Parathyroid adenoma (tissue), 2 donors: Measurements from ENCODE around the gene RTN4RL2.

ENCODE experiments used
- H2AFZ ChIP-seq: fragments of 300-600 bp; sonication (generic); one replicate; pipeline ENCODE4 v1.7.0; 2017; ENCODE audit warnings: antibody characterized with exemption, mild to moderate bottlenecking
- H3K27ac ChIP-seq: fragments of 300-600 bp; sonication (generic); one replicate; pipeline ENCODE4 v1.7.0; 2017
- H3K27me3 ChIP-seq: fragments of 300-600 bp; sonication (generic); one replicate; pipeline ENCODE4 v1.7.0; 2017; ENCODE audit warnings: low read length; ENCODE audit not compliant: control insufficient read depth, insufficient read depth
- H3K36me3 ChIP-seq: fragments of 300-600 bp; sonication (generic); one replicate; pipeline ENCODE4 v1.7.0; 2017; ENCODE audit warnings: low read length; ENCODE audit not compliant: control insufficient read depth, insufficient read depth
- H3K4me1 ChIP-seq: fragments of 300-600 bp; sonication (generic); one replicate; pipeline ENCODE4 v1.7.0; 2017; ENCODE audit warnings: control low read depth
- H3K4me2 ChIP-seq: fragments of 300-600 bp; sonication (generic); one replicate; pipeline ENCODE4 v1.7.0; 2017; ENCODE audit warnings: low read length
- H3K4me3 ChIP-seq: fragments of 300-600 bp; sonication (generic); one replicate; pipeline ENCODE4 v1.7.0; 2017; ENCODE audit warnings: low read depth, low read length
- H3K79me2 ChIP-seq: fragments of 300-600 bp; sonication (generic); one replicate; pipeline ENCODE4 v1.7.0; 2017; ENCODE audit warnings: control low read depth
- H3K9ac ChIP-seq: fragments of 300-600 bp; sonication (generic); one replicate; pipeline ENCODE4 v1.7.0; 2017; ENCODE audit warnings: mild to moderate bottlenecking
- H3K9me3 ChIP-seq: fragments of 300-600 bp; sonication (generic); one replicate; pipeline ENCODE4 v1.7.0; 2017; ENCODE audit warnings: low read length; ENCODE audit not compliant: control insufficient read depth
- TF ChIP-seq, protein P1 (sequence below): fragments of 300-600 bp; sonication (generic); IDR thresholded peaks from one replicate; pipeline ENCODE4 v1.7.0; 2017; ENCODE audit warnings: antibody characterized with exemption, mild to moderate bottlenecking
- donor health status: primary hyperparathyroidism.

The RTN4RL2 gene

GRCh38 chr11:57430952-57431351, 29.4 kb upstream of the RTN4RL2 start:
- H3K36me3 ChIP-seq: no peaks in the 10 kb centered on the region
- H2AFZ ChIP-seq: no peak overlapping the region
- H3K4me1 ChIP-seq: no peaks in the 10 kb centered on the region
- H3K27ac ChIP-seq: no peak overlapping the region
- H3K4me2 ChIP-seq: no peak overlapping the region
- H3K9ac ChIP-seq: no peak overlapping the region
- H3K79me2 ChIP-seq: no peaks in the 10 kb centered on the region
- H3K9me3 ChIP-seq: no peaks in the 10 kb centered on the region
- TF ChIP-seq, protein P1, sequence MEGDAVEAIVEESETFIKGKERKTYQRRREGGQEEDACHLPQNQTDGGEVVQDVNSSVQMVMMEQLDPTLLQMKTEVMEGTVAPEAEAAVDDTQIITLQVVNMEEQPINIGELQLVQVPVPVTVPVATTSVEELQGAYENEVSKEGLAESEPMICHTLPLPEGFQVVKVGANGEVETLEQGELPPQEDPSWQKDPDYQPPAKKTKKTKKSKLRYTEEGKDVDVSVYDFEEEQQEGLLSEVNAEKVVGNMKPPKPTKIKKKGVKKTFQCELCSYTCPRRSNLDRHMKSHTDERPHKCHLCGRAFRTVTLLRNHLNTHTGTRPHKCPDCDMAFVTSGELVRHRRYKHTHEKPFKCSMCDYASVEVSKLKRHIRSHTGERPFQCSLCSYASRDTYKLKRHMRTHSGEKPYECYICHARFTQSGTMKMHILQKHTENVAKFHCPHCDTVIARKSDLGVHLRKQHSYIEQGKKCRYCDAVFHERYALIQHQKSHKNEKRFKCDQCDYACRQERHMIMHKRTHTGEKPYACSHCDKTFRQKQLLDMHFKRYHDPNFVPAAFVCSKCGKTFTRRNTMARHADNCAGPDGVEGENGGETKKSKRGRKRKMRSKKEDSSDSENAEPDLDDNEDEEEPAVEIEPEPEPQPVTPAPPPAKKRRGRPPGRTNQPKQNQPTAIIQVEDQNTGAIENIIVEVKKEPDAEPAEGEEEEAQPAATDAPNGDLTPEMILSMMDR: no peak
- H3K27me3 ChIP-seq: no peaks in the 10 kb centered on the region
- no peak overlapping the region for H3K4me3 ChIP-seq

- H3K9ac ChIP-seq: no peak overlapping the region
- no peaks in the 10 kb centered on the region for H3K36me3 ChIP-seq
- no peaks in the 10 kb centered on the region for H3K79me2 ChIP-seq
- no peaks in the 10 kb centered on the region for H3K9me3 ChIP-seq
- TF ChIP-seq, protein P1: no peak
- H3K4me1 ChIP-seq: no peaks in the 10 kb centered on the region
- no peak overlapping the region for H3K4me3 ChIP-seq
- H3K27me3 ChIP-seq: no peaks in the 10 kb centered on the region
- no peak overlapping the region for H2AFZ ChIP-seq
- no peak overlapping the region for H3K4me2 ChIP-seq
- no peak overlapping the region for H3K27ac ChIP-seq
These were observed 28.2 kb upstream of the RTN4RL2 start for GRCh38 chr11:57432149-57432561.

- no peak overlapping the region for H3K4me3 ChIP-seq
- no peaks in the 10 kb centered on the region for H3K79me2 ChIP-seq
- no peaks in the 10 kb centered on the region for H3K4me1 ChIP-seq
- no peaks in the 10 kb centered on the region for H3K36me3 ChIP-seq
- no peak overlapping the region for H2AFZ ChIP-seq
- H3K27me3 ChIP-seq: no peaks in the 10 kb centered on the region
- H3K4me2 ChIP-seq: no peak overlapping the region
- TF ChIP-seq, protein P1: no peak
- no peak overlapping the region for H3K9ac ChIP-seq
- no peak overlapping the region for H3K27ac ChIP-seq
- no peaks in the 10 kb centered on the region for H3K9me3 ChIP-seq
These were observed 27.6 kb upstream of the RTN4RL2 start for GRCh38 chr11:57432714-57433163.

DNA sequence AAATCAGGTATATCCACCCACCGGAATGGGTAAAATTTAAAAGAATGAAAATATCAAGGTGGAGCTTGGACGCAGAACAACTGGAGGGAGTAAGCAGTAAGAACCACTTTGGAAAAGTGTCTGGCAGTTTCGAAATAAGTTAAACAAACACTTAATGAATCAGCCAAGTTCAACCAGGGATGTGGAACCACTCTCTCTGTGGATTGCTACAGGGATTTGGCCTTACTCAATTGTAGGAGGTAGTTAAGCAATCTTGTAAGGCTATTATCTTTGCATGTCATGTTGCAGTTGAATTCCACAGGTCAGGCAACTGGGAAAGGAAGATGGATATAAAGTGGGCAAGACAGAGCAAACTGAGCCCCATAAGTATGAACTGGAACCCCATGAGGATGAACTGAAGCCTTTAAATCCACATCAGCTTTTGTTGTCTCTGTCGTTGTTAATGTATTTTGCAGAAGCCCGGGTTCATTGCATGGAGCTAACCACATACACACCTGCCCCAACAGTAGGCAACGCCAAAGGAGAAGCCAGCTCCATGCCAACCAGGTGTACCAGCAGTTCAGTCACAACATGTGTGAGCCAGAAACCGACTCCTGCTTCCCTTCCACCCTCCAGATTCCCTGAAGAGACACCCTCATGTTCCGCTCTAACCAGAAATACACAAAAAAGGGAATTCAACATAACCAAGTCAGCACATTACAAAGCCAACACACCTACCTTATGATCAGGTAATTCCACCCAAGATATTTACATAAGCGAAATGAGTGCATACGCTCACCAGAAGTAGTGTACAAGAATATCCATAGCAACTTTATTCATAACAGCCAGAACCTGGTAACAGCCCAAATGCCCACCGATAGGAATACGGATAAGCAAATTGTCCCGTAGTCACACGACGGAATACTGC, 25.4 kb upstream of the RTN4RL2 start:
- no peaks in the 10 kb centered on the region for H3K79me2 ChIP-seq
- no peak overlapping the region for H3K27ac ChIP-seq
- H2AFZ ChIP-seq: no peak overlapping the region
- TF ChIP-seq, protein P1: no peak
- H3K4me3 ChIP-seq: no peak overlapping the region
- no peaks in the 10 kb centered on the region for H3K27me3 ChIP-seq
- H3K36me3 ChIP-seq: no peaks in the 10 kb centered on the region
- H3K4me1 ChIP-seq: no peaks in the 10 kb centered on the region
- no peaks in the 10 kb centered on the region for H3K9me3 ChIP-seq
- H3K4me2 ChIP-seq: no peak overlapping the region
- no peak overlapping the region for H3K9ac ChIP-seq
